ENCODE data around the gene SLN.
A peak's percentile ranks its signal among the peaks of the same experiment; 100 is the strongest.

The SLN gene

GRCh38 chr11:107719557-107720302, 7.9 kb upstream of the SLN start:
- DNase-seq (ENCODE audit: low spot score), result no peak

- DNase-seq (ENCODE audit: low spot score), result no peak
Observed at GRCh38 chr11:107719073-107719472, 7.2 kb upstream of the SLN start.

- no peak for DNase-seq (ENCODE audit: low spot score)
Observed at GRCh38 chr11:107716884-107717532, 5.2 kb upstream of the SLN start.

GRCh38 chr11:107713009-107713408, 1.2 kb upstream of the SLN start:
- no peak for DNase-seq (ENCODE audit: low spot score)

GRCh38 chr11:107710301-107710700, 1.6 kb downstream of the SLN start:
- DNase-seq (ENCODE audit: low spot score), result no peak

- DNase-seq (ENCODE audit: low spot score), result no peak
Observed at GRCh38 chr11:107708792-107709191, 3.1 kb downstream of the SLN start.

- no peak for DNase-seq (ENCODE audit: low spot score)
Observed at GRCh38 chr11:107707807-107708206, 4.0 kb downstream of the SLN start.

- DNase-seq (ENCODE audit: low spot score), result no peak
Observed at GRCh38 chr11:107707215-107707671, 4.6 kb downstream of the SLN start.

- no peak for DNase-seq (ENCODE audit: low spot score)
Observed at GRCh38 chr11:107706531-107706930, 5.3 kb downstream of the SLN start.

GRCh38 chr11:107705027-107705426, 6.8 kb downstream of the SLN start:
- no peak for DNase-seq (ENCODE audit: low spot score)

GRCh38 chr11:107704451-107704850, 7.4 kb downstream of the SLN start:
- DNase-seq (ENCODE audit: low spot score), result no peak

- DNase-seq (ENCODE audit: low spot score), result no peak
Observed at GRCh38 chr11:107702723-107703122, 9.1 kb downstream of the SLN start.

GRCh38 chr11:107702109-107702660, 9.7 kb downstream of the SLN start:
- DNase-seq (ENCODE audit: low spot score), result no peak

GRCh38 chr11:107699371-107700285, 12.2 kb downstream of the SLN start:
- peak; percentile 5 for DNase-seq (ENCODE audit: low spot score)

GRCh38 chr11:107697291-107697690, 14.6 kb downstream of the SLN start:
- DNase-seq (ENCODE audit: low spot score), result no peak

GRCh38 chr11:107696140-107696539, 15.7 kb downstream of the SLN start:
- DNase-seq (ENCODE audit: low spot score), result peak; percentile 17

- no peak for DNase-seq (ENCODE audit: low spot score)
Observed at GRCh38 chr11:107695446-107695845, 16.4 kb downstream of the SLN start.

- no peak for DNase-seq (ENCODE audit: low spot score)
Observed at GRCh38 chr11:107691000-107691750, 20.7 kb downstream of the SLN start.

GRCh38 chr11:107689317-107690202, 22.3 kb downstream of the SLN start:
- peak; percentile 77 for DNase-seq (ENCODE audit: low spot score)

GRCh38 chr11:107688322-107688918, 23.4 kb downstream of the SLN start:
- no peak for DNase-seq (ENCODE audit: low spot score)
